HCT116 (cell line): ENCODE results near the gene OS9. TPM values are rescaled to one million over a fixed set of nuclear protein-coding genes. Genes with fewer than 3 reads are reported as not detected.

Source experiments
- ATAC-seq: fragments of 200-7000 bp; cut with Tn5 transposase; 2 replicates; pipeline ENCODE4 v1.9.1; 2020; ENCODE audit warnings: mild to moderate bottlenecking, moderate library complexity
- BruUV-seq: library from RNA; stranded (reverse); fragments of 400-500 nt; replicated peaks from 2 replicates; lab custom pipeline; 2021; lab: Mats Ljungman, UMichigan
- CTCF ChIA-PET: fragments of 300-600 bp; sonication (Branson Sonifier 250); formaldehyde crosslinking; loops from one replicate; lab custom pipeline; 2021; ENCODE audit warnings: antibody characterized with exemption; lab: Charles Lee
- POLR2A ChIA-PET: fragments of 300-600, 350-600 bp; sonication (Branson Sonifier 250); formaldehyde crosslinking; loops from one replicate; lab custom pipeline; 2021; ENCODE audit warnings: antibody characterized with exemption; lab: Charles Lee
- RAD21 ChIA-PET, 2 experiments: fragments of 300-600 bp; sonication (Branson Sonifier 250); formaldehyde crosslinking; loops; one replicate each; lab custom pipeline; 2023; ENCODE audit warnings: low total read pairs in 2 of 2; ENCODE audit not compliant: uncharacterized antibody in 2 of 2, unreplicated experiment in 2 of 2, low non-redundant PET in 1 of 2; lab: Charles Lee
- DNase-seq: peaks from one replicate; pipeline ENCODE4 v3.0.0-alpha.2; 2010; ENCODE audit warnings: low read depth, low spot score
- H2AFZ ChIP-seq: fragments of 200-600 bp; shearing (Covaris generic), sonication (generic); 2 replicates; pipeline ENCODE4 v1.6.1; 2017; ENCODE audit warnings: low read depth, mixed run types, mixed read lengths, antibody characterized with exemption, low read length; ENCODE audit not compliant: poor library complexity, severe bottlenecking
- H3K27ac ChIP-seq: 2 replicates; pipeline ENCODE4 v1.5.1; 2012; ENCODE audit warnings: low read depth, low read length
- H3K27me3 ChIP-seq: fragments of 200-600 bp; sonication (generic); 2 replicates; pipeline ENCODE4 v1.6.1; 2016; ENCODE audit warnings: mixed run types, low read length, mixed read lengths; ENCODE audit not compliant: insufficient read depth
- H3K36me3 ChIP-seq, 2 experiments: fragments of 200-500 bp in 1 of 2; fragments of 200-600 bp in 1 of 2; sonication (Bioruptor generic) in 1 of 2; sonication (generic) in 1 of 2; 2 replicates each; pipeline versions ENCODE4 v1.5.1 to v1.6.1; 2014 to 2016; ENCODE audit warnings: low read length in 2 of 2, inconsistent platforms in 1 of 2, mixed read lengths in 1 of 2, mixed run types in 1 of 2; ENCODE audit not compliant: insufficient read depth in 2 of 2, control insufficient read depth in 1 of 2
- H3K4me1 ChIP-seq, 2 experiments: fragments of 200-600 bp in 1 of 2; sonication (generic) in 1 of 2; 2 replicates each; pipeline versions ENCODE4 v1.5.1 to v1.6.1; 2012 to 2017; ENCODE audit warnings: low read length in 2 of 2, inconsistent platforms in 1 of 2, mild to moderate bottlenecking in 1 of 2, mixed read lengths in 1 of 2, mixed run types in 1 of 2, moderate library complexity in 1 of 2; ENCODE audit not compliant: insufficient read depth in 2 of 2, control insufficient read depth in 1 of 2
- H3K4me2 ChIP-seq: fragments of 200-600 bp; sonication (generic); 2 replicates; pipeline ENCODE4 v1.6.1; 2017; ENCODE audit warnings: mixed run types, low read length, mixed read lengths
- H3K4me3 ChIP-seq, 2 experiments: fragments of 200-600 bp in 1 of 2; sonication (generic) in 1 of 2; replicated peaks in 1 of 2; 2 replicates each; pipeline ENCODE4 v1.5.1; 2011 to 2016; ENCODE audit warnings: low read length in 2 of 2, control low read depth in 1 of 2, low read depth in 1 of 2, mild to moderate bottlenecking in 1 of 2, mixed read lengths in 1 of 2, mixed run types in 1 of 2
- H3K79me2 ChIP-seq: fragments of 200-600 bp; sonication (generic); 2 replicates; pipeline ENCODE4 v1.6.1; 2017; ENCODE audit warnings: mild to moderate bottlenecking, mixed run types, low read length, moderate library complexity, mixed read lengths; ENCODE audit not compliant: insufficient read depth
- H3K9ac ChIP-seq: fragments of 200-600 bp; sonication (generic); 2 replicates; pipeline ENCODE4 v1.6.1; 2016; ENCODE audit warnings: low read length, mixed read lengths
- H3K9me2 ChIP-seq: fragments of 200-600 bp; sonication (generic), shearing (Covaris generic); 2 replicates; pipeline ENCODE4 v1.6.1; 2017; ENCODE audit warnings: mixed run types, mild to moderate bottlenecking, moderate library complexity; ENCODE audit not compliant: insufficient read depth
- H3K9me3 ChIP-seq, 2 experiments: fragments of 200-500 bp in 1 of 2; fragments of 200-600 bp in 1 of 2; sonication (Bioruptor generic) in 1 of 2; sonication (generic) in 1 of 2; 2 replicates each; pipeline ENCODE4 v1.6.1; 2014 to 2017; ENCODE audit warnings: low read length in 2 of 2, mixed read lengths in 2 of 2, inconsistent platforms in 1 of 2, low read depth in 1 of 2, mild to moderate bottlenecking in 1 of 2, mixed run types in 1 of 2, moderate library complexity in 1 of 2; ENCODE audit not compliant: control insufficient read depth in 1 of 2, insufficient read depth in 1 of 2
- H4K20me1 ChIP-seq: fragments of 200-600 bp; sonication (generic), shearing (Covaris generic); 2 replicates; pipeline ENCODE4 v1.6.1; 2017; ENCODE audit warnings: mixed run types, mild to moderate bottlenecking, moderate library complexity; ENCODE audit not compliant: insufficient read depth
- CTCF ChIP-seq, 3 experiments: fragments of 200-600 bp in 1 of 3; sonication (generic) in 1 of 3; IDR thresholded peaks in 2 of 3; conservative IDR thresholded peaks in 1 of 3; 2 replicates each; pipeline ENCODE4 v1.5.1; 2012 to 2017; ENCODE audit warnings: low read depth in 2 of 3, low read length in 2 of 3, antibody characterized with exemption in 1 of 3, borderline replicate concordance in 1 of 3, control low read depth in 1 of 3, mild to moderate bottlenecking in 1 of 3, mixed read lengths in 1 of 3, mixed run types in 1 of 3, moderate library complexity in 1 of 3; ENCODE audit not compliant: insufficient read depth in 1 of 3
- ELF1 ChIP-seq: IDR thresholded peaks from 2 replicates; pipeline ENCODE4 v1.6.1; 2012; ENCODE audit warnings: low read depth, borderline replicate concordance
- EZH2 ChIP-seq: fragments of 200-600 bp; sonication (generic); IDR thresholded peaks from 2 replicates; pipeline ENCODE4 v1.6.1; 2017; ENCODE audit warnings: antibody characterized with exemption, mixed run types
- JUND ChIP-seq: IDR thresholded peaks from 2 replicates; pipeline ENCODE4 v1.6.1; 2012
- POLR2A ChIP-seq: IDR thresholded peaks from 2 replicates; pipeline ENCODE4 v1.7.0; 2011; ENCODE audit warnings: borderline replicate concordance; ENCODE audit not compliant: insufficient read depth, insufficient read length; ENCODE audit errors: extremely low read depth
- POLR2AphosphoS5 ChIP-seq: IDR thresholded peaks from 2 replicates; pipeline ENCODE4 v1.6.1; 2011; ENCODE audit warnings: mild to moderate bottlenecking, low read depth, low read length, moderate library complexity
- RAD21 ChIP-seq: IDR thresholded peaks from 2 replicates; pipeline ENCODE4 v1.6.1; 2012; ENCODE audit warnings: low read depth, mild to moderate bottlenecking
- REST ChIP-seq: IDR thresholded peaks from 2 replicates; pipeline ENCODE4 v1.6.1; 2012; ENCODE audit warnings: low read depth
- SIN3A ChIP-seq: IDR thresholded peaks from 2 replicates; pipeline ENCODE4 v1.6.1; 2012; ENCODE audit warnings: low read depth
- SP1 ChIP-seq: IDR thresholded peaks from 2 replicates; pipeline ENCODE4 v1.6.1; 2012; ENCODE audit warnings: low read depth
- ZFX ChIP-seq: fragments of 450-650 bp; IDR thresholded peaks from 2 replicates; pipeline ENCODE4 v1.6.1; 2017
- ZNF274 ChIP-seq: fragments of 200-500 bp; sonication (Bioruptor generic); IDR thresholded peaks from 2 replicates; pipeline ENCODE4 v1.6.1; 2014; ENCODE audit warnings: mild to moderate bottlenecking, low read depth, low read length, inconsistent platforms
- intact Hi-C: fragments of 100-400 bp; cut with micrococcal nuclease; formaldehyde crosslinking; loops from 2 replicates; pipeline ENCODE4 v1.10.0; 2022
- total RNA-seq: library from RNA; stranded (reverse); gene quantifications from one replicate; pipeline ENCODE4 v1.2.1, GENCODE V29; 2021; ENCODE audit not compliant: unreplicated experiment

OS9 gene
- total RNA-seq, 1 experiment from 2014 or later = 98.4 TPM

GRCh38 chr12:57741844-57742738 is 48.2 kb downstream of the OS9 start:
- no peaks in the 10 kb centered on the region for H3K79me2 ChIP-seq
- H3K4me2 ChIP-seq = peak overlapping the region; percentile 87
- H3K4me3 ChIP-seq = peak overlapping the region; percentile 71 to 79
- RAD21 ChIA-PET = interaction anchor here (0.6 to 1.4 kb wide), 2 partner anchors 45 to 159 kb away, joined by 3 read pairs; no protein-coding TSS in a partner anchor
- no peaks in the 10 kb centered on the region for H3K9me3 ChIP-seq
- intact Hi-C loops = loop anchor here (1.0 to 2.0 kb wide), 2 partner anchors 15 to 159 kb away; no protein-coding TSS in a partner anchor
- BruUV-seq = no TSS peak
- no peaks in the 10 kb centered on the region for H4K20me1 ChIP-seq
- no peaks in the 10 kb centered on the region for H3K27me3 ChIP-seq
- peaks cover 4 to 6% of the 10 kb centered on the region in 2 experiments; a peak in 3 of 4 replicates for H3K36me3 ChIP-seq
- H3K9ac ChIP-seq = peak overlapping the region; percentile 69
- TF ChIP-seq ZNF274 (no peak), SIN3A (peak; percentile 63; the same call in 1 of the 2 replicates), CTCF (IDR thresholded peaks at IDR 0.05 in 2 of 3, conservative IDR thresholded peaks at IDR 0.05 in 1 of 3; ENCODE audit: borderline replicate concordance in 1 of 3, insufficient read depth in 1 of 3, low read depth in 2 of 3, low read length in 2 of 3) (peak; percentile 47 to 71 (median 70); a peak in 5 of 6 replicates), SP1 (no peak), POLR2AphosphoS5 (peak; percentile 73), REST (no peak), RAD21 (peak; percentile 70), EZH2 (no peak), ELF1 (no peak), JUND (no peak), POLR2A (peak; percentile 63), ZFX (peak; percentile 28)
- ATAC-seq = peak; percentile 77
- POLR2A ChIA-PET = interaction anchor here (0.8 to 1.9 kb wide), 2 partner anchors 16 to 24 kb away, joined by 3 to 5 read pairs; no protein-coding TSS in a partner anchor
- H3K9me2 ChIP-seq = no peaks in the 10 kb centered on the region
- peaks cover 10 to 36% of the 10 kb centered on the region in 2 experiments; a peak in 3 of 4 replicates for H3K4me1 ChIP-seq
- no peak overlapping the region for H2AFZ ChIP-seq
- CTCF ChIA-PET = interaction anchor here (1.2 to 1.8 kb wide), 3 partner anchors 15 to 159 kb away, joined by 7 to 13 read pairs (median 11); no protein-coding TSS in a partner anchor
- H3K27ac ChIP-seq = peak overlapping the region; percentile 46
- DNase-seq = peak; percentile 81
